ENCODE results near the gene ASPHD2. TPM values are rescaled to one million over a fixed set of nuclear protein-coding genes. Genes with fewer than 3 reads are reported as not detected.

ASPHD2 gene
- total and polyA plus RNA-seq, 10 of the 15 experiments (the other 5 are each of a cell fraction or from before 2014, with no cell fraction given), result 1.6 to 10.6 (median 5.2) TPM

DNA sequence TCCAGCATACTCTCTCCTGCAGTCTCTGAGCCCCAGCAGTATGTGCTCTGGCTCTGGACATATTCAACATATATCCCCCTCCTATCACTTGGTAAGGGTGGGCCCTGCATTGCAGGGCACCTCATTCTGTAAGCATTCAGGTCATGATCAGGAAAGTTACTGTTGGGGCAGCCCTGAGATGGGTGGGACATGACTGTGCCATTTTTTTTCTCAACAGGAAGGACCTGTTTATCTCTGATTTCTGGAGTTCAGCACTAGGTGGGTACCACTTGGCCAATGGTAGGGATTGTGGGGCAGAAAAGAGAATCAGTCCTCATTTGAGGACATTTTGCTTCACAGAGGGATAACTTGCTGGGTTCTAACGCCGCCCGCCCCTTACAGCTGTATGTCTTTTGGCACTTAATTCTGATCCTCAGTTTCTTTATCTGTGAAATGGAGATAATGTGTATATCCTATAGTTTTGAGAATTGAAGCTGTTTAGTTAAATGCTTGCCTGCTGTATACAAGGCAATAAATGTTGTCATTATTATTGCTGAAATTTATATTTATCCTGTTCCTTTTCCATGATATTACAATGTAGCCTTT lies 56.8 kb downstream of the ASPHD2 start:
- no peak for DNase-seq (ENCODE audit: low read depth, low spot score)
- H3K4me3 ChIP-seq, result no peak overlapping the region
- H4K20me1 ChIP-seq (ENCODE audit: control insufficient read depth, insufficient read depth), result no peaks in the 10 kb centered on the region
- FAIRE-seq, result no peak
- ChIA-PET POLR2A (interaction anchor here (0.5 kb wide), 1 partner anchor 105 kb away, joined by 3 read pairs; no protein-coding TSS in a partner anchor), RAD21 (ENCODE audit: unreplicated experiment) (no interaction called here), CTCF (interaction anchor here (5.0 kb wide), 1 partner anchor 17 kb away, joined by 29 read pairs; no protein-coding TSS in a partner anchor), SMC1A (ENCODE audit: uncharacterized antibody, unreplicated experiment) (no interaction called here)
- H3K4me1 ChIP-seq (ENCODE audit: control insufficient read depth, insufficient read depth, low read length), result peaks cover 13% of the 10 kb centered on the region
- no TSS peak for BruUV-seq (replicated peaks)
- H2AFZ ChIP-seq (ENCODE audit: control insufficient read depth, low read depth, low read length), result no peak overlapping the region
- 83% methylated on average over 3 of the region's 3 CpGs for WGBS (ENCODE audit: insufficient coverage, insufficient replicate concordance, low lambda C conversion rate, missing lambda C conversion rate)
- intact Hi-C loops (cut with micrococcal nuclease; ENCODE audit: unreplicated experiment) (no loop called here), in situ Hi-C loops (cut with MboI) (no loop called here)
- no peak overlapping the region for H3K9ac ChIP-seq (ENCODE audit: control insufficient read depth, insufficient read depth, low read length)
- no peaks in the 10 kb centered on the region for H3K9me3 ChIP-seq (replicated peaks; ENCODE audit: control insufficient read depth, insufficient read depth, low read length)
- H3K4me2 ChIP-seq (ENCODE audit: control insufficient read depth, insufficient read depth), result no peak overlapping the region; the same call in 1 of the 2 replicates
- H3K36me3 ChIP-seq (ENCODE audit: control insufficient read depth in 2 of 2, insufficient read depth in 2 of 2, low read length in 1 of 2), result peaks cover 4 to 10% of the 10 kb centered on the region in 2 experiments
- no peak overlapping the region for H3K27ac ChIP-seq (ENCODE audit: control insufficient read depth, insufficient read depth)
- ATAC-seq, result no peak
- H3K27me3 ChIP-seq (replicated peaks in 1 of 2; ENCODE audit: control insufficient read depth in 2 of 2, insufficient read depth in 2 of 2, low read length in 1 of 2), result no peaks in the 10 kb centered on the region
- peaks cover 31% of the 10 kb centered on the region for H3K79me2 ChIP-seq (ENCODE audit: control insufficient read depth, insufficient read depth, low read length)
- TF ChIP-seq HDGF (IDR thresholded peaks at IDR 0.05) (no peak), MYC (IDR thresholded peaks at IDR 0.05; ENCODE audit: insufficient read depth, insufficient read length, insufficient replicate concordance, low read length, severe bottlenecking) (no peak), MEF2A (IDR thresholded peaks at IDR 0.05; ENCODE audit: insufficient read depth, low read depth, low read length) (no peak), KAT2A (conservative IDR thresholded peaks at IDR 0.05; ENCODE audit: control insufficient read depth, low read depth, low read length) (no peak), ASH2L (IDR thresholded peaks at IDR 0.05; ENCODE audit: borderline replicate concordance, low read depth) (no peak), CHD1 (IDR thresholded peaks at IDR 0.05; ENCODE audit: low read depth, low read length) (no peak), BMI1 (IDR thresholded peaks at IDR 0.05; ENCODE audit: borderline replicate concordance) (no peak), TARDBP (IDR thresholded peaks at IDR 0.05; ENCODE audit: borderline replicate concordance) (no peak)
- TF ChIP-seq, protein P1, sequence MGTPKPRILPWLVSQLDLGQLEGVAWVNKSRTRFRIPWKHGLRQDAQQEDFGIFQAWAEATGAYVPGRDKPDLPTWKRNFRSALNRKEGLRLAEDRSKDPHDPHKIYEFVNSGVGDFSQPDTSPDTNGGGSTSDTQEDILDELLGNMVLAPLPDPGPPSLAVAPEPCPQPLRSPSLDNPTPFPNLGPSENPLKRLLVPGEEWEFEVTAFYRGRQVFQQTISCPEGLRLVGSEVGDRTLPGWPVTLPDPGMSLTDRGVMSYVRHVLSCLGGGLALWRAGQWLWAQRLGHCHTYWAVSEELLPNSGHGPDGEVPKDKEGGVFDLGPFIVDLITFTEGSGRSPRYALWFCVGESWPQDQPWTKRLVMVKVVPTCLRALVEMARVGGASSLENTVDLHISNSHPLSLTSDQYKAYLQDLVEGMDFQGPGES (IDR thresholded peaks at IDR 0.05), result no peak
- TF ChIP-seq, protein P2, sequence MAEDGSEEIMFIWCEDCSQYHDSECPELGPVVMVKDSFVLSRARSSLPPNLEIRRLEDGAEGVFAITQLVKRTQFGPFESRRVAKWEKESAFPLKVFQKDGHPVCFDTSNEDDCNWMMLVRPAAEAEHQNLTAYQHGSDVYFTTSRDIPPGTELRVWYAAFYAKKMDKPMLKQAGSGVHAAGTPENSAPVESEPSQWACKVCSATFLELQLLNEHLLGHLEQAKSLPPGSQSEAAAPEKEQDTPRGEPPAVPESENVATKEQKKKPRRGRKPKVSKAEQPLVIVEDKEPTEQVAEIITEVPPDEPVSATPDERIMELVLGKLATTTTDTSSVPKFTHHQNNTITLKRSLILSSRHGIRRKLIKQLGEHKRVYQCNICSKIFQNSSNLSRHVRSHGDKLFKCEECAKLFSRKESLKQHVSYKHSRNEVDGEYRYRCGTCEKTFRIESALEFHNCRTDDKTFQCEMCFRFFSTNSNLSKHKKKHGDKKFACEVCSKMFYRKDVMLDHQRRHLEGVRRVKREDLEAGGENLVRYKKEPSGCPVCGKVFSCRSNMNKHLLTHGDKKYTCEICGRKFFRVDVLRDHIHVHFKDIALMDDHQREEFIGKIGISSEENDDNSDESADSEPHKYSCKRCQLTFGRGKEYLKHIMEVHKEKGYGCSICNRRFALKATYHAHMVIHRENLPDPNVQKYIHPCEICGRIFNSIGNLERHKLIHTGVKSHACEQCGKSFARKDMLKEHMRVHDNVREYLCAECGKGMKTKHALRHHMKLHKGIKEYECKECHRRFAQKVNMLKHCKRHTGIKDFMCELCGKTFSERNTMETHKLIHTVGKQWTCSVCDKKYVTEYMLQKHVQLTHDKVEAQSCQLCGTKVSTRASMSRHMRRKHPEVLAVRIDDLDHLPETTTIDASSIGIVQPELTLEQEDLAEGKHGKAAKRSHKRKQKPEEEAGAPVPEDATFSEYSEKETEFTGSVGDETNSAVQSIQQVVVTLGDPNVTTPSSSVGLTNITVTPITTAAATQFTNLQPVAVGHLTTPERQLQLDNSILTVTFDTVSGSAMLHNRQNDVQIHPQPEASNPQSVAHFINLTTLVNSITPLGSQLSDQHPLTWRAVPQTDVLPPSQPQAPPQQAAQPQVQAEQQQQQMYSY (CRISPR knock-in tag; IDR thresholded peaks at IDR 0.05), result no peak
- TF ChIP-seq, protein P3, sequence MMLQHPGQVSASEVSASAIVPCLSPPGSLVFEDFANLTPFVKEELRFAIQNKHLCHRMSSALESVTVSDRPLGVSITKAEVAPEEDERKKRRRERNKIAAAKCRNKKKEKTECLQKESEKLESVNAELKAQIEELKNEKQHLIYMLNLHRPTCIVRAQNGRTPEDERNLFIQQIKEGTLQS (IDR thresholded peaks at IDR 0.05; ENCODE audit: borderline replicate concordance, extremely low read depth, low read depth, low read length), result no peak
